ENCODE data around the gene KLHL6. TPM values are rescaled to one million over a fixed set of nuclear protein-coding genes. Genes with fewer than 3 reads are reported as not detected.

The KLHL6 gene
- total and polyA plus RNA-seq, 10 of the 15 experiments (the other 5 are each of a cell fraction or from before 2014, with no cell fraction given), result 4.0 to 91.8 (median 24.4) TPM

GRCh38 chr3:183511286-183512131 is 44.0 kb downstream of the KLHL6 start (continued):
- TF ChIP-seq RELB (IDR thresholded peaks at IDR 0.05; ENCODE audit: low read depth), result peak; percentile 83

- Histone ChIP-seq H3K27ac (ENCODE audit: control insufficient read depth, insufficient read depth) (no peak overlapping the region), H3K9ac (ENCODE audit: control insufficient read depth, insufficient read depth, low read length) (no peak overlapping the region), H4K20me1 (ENCODE audit: control insufficient read depth, insufficient read depth) (no peaks in the 10 kb centered on the region), H2AFZ (ENCODE audit: control insufficient read depth, low read depth, low read length) (no peak overlapping the region), H3K4me2 (ENCODE audit: control insufficient read depth, insufficient read depth) (no peak overlapping the region), H3K79me2 (ENCODE audit: control insufficient read depth, insufficient read depth, low read length) (no peaks in the 10 kb centered on the region), H3K4me3 (no peak overlapping the region), H3K9me3 (replicated peaks; ENCODE audit: control insufficient read depth, insufficient read depth, low read length) (no peaks in the 10 kb centered on the region), H3K4me1 (ENCODE audit: control insufficient read depth, insufficient read depth, low read length) (peaks cover 9% of the 10 kb centered on the region), H3K36me3 (ENCODE audit: control insufficient read depth in 2 of 2, insufficient read depth in 2 of 2, low read length in 1 of 2) (peaks cover 0 to 9% of the 10 kb centered on the region in 2 experiments; a peak in 2 of 4 replicates), H3K27me3 (replicated peaks in 1 of 2; ENCODE audit: control insufficient read depth in 2 of 2, insufficient read depth in 2 of 2, low read length in 1 of 2) (no peaks in the 10 kb centered on the region)
- FAIRE-seq (no peak), DNase-seq (ENCODE audit: low read depth, low spot score) (no peak), ATAC-seq (no peak)
- ChIA-PET CTCF (interaction anchor here (0.8 to 2.4 kb wide), 4 partner anchors 10 to 41 kb away, joined by 3 to 5 read pairs (median 4); no protein-coding TSS in a partner anchor), POLR2A (interaction anchor here (1.2 to 1.5 kb wide), 2 partner anchors 18 to 19 kb away, joined by 3 to 4 read pairs; no protein-coding TSS in a partner anchor), RAD21 (ENCODE audit: unreplicated experiment) (interaction anchor here (0.6 to 12.6 kb wide), 7 partner anchors 15 to 379 kb away, joined by 3 to 245 read pairs (median 3); no protein-coding TSS in a partner anchor), SMC1A (ENCODE audit: uncharacterized antibody, unreplicated experiment) (interaction anchor here (0.8 to 3.9 kb wide), 16 partner anchors 8 to 258 kb away, joined by 3 to 17 read pairs (median 4); no protein-coding TSS in a partner anchor)
- no TSS peak for BruUV-seq (replicated peaks)
- WGBS (ENCODE audit: insufficient coverage, insufficient replicate concordance, low lambda C conversion rate, missing lambda C conversion rate), result 61% methylated on average over 2 of the region's 2 CpGs
- intact Hi-C loops (cut with micrococcal nuclease; ENCODE audit: unreplicated experiment), result no loop called here
- in situ Hi-C loops (cut with MboI), result no loop called here
- TF ChIP-seq JUNB (IDR thresholded peaks at IDR 0.05) (no peak), SUPT20H (IDR thresholded peaks at IDR 0.05; ENCODE audit: borderline replicate concordance, control insufficient read depth, low read depth, low read length) (no peak), ZBTB4 (CRISPR knock-in tag; IDR thresholded peaks at IDR 0.05) (no peak), NKRF (conservative IDR thresholded peaks at IDR 0.05) (no peak), ZBED1 (IDR thresholded peaks at IDR 0.05; ENCODE audit: borderline replicate concordance) (no peak), MXI1 (IDR thresholded peaks at IDR 0.05; ENCODE audit: low read depth, low read length) (no peak), CHD1 (IDR thresholded peaks at IDR 0.05; ENCODE audit: low read depth, low read length) (no peak), HDGF (IDR thresholded peaks at IDR 0.05) (no peak)
Observed at GRCh38 chr3:183508821-183509220, 46.7 kb downstream of the KLHL6 start.
